DMS79 (cell line): ENCODE results near the gene CST4.
"Not testable (repeated sequence)": the region's sequence is repeated elsewhere in the genome, so short reads cannot be mapped to it uniquely, and the experiment has no call there.

Experiments
- DNase-seq: peaks from one replicate; lab custom pipeline; 2025; lab: John Stamatoyannopoulos, UW

CST4 gene, protein sequence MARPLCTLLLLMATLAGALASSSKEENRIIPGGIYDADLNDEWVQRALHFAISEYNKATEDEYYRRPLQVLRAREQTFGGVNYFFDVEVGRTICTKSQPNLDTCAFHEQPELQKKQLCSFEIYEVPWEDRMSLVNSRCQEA

DNA sequence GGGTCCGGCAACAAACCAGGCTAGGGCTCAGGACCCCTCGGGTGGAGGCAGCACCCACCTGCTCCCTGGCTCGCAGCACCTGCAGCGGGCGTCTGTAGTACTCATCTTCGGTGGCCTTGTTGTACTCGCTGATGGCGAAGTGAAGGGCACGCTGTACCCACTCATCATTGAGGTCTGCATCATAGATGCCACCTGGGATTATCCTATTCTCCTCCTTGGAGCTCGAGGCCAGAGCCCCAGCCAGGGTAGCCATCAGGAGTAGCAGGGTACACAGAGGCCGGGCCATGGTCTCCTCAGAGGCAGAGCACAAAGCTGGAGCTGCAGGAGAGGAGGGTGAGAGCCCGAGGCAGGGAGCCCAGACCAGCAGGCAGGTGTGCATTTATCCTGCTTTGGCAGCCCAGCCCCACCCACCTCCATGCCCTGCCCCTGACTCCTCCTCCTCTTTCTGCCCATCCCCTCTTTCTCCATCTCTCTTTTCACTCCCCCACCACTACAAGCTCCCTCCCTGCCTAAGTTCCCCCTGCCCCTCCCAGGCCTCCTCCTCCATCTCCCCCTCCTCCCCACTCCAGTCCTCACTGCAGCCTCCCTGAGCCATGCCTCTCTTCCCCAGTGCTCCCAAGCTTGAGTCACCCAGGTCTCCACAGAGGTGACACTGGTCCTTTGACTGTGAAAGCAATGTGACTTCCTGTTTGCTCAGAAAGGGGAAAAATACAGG lies at the start of gene CST4:
Gene CST4, minus strand, starts transcription at position 355 of the 715 bp plus-strand sequence. Its CDS starts 69 bp downstream, at position 286.
- DNase-seq, result not testable (repeated sequence)

DNA sequence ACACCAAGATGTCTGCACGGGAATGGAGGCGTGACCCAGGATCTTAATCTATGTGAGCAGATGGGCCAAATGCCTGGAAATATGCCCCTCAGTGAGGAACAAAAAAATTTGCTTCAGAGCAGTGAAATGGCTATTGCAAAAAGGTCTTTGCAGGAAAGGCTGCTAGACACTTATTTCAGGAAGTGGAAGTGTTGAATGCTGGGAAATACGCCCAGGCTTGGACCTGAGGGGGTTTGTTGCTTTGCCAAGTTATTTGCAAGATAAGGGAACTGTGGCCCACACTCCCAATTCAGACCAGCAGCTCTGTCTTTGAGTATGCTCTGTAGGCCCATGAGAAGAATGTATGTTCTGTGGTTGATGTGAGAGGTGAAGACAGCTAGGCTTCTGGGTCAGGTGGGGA lies 46.6 kb upstream of the CST4 start:
- DNase-seq, result not testable (repeated sequence)

DNA sequence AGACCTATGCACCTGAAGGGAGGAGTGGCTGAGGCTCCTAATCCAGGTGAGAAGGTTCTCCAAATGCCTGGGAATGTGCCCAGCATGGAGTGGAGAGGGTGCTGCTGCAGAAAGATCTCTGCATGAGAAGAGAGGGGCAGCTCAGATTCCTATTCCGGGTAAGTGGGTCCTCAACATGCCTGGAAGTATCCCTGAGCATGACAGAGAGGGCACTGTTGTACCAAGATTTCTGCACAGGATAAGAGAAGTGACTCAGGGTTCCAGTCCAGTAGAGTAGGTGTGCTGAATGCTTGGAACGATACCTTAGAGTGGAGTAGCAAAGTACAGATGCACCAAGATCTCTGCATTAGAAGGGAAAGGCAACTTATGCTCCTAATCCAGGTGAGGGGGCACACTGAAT lies 46.1 kb upstream of the CST4 start:
- DNase-seq, result not testable (repeated sequence)

DNA sequence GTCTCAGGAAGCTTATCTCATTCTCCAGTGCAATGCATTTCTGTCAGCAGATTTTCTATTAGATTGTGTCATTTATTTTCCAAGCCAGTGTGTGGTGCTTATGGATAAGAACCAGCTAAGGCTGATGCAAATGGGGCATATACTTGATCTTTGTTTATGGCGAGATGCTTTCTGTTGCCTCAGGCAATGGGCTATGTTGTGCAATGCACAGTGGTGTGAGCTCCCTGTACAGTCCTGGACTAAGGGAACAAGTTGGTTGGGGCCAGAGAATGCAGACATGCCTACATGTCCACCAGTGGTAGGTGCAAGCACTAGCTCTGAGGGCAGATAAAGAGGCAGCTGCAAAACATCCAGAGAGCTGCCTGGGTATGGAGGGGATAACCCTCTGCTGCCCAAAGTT lies 45.6 kb upstream of the CST4 start:
- not testable (repeated sequence) for DNase-seq

DNA sequence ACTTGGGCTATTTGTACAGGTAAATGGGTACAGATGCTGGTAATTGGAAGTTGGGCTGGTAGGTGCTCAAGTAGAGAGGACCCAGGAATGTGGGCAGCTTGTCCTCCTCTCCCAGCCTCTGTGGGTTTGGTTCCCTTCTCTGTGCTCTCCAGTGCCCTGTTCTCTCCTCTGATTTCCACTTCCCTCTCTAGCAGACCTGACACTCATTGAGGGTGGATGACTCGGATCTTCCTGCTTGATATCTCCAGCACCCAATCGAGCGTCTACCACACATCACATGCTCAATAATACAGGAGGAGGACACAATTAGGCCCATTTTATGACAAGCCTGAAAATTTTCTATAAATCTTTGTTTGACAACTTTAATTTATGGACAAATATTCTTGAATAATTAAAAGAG lies 38.2 kb upstream of the CST4 start:
- DNase-seq, result no peak

DNA sequence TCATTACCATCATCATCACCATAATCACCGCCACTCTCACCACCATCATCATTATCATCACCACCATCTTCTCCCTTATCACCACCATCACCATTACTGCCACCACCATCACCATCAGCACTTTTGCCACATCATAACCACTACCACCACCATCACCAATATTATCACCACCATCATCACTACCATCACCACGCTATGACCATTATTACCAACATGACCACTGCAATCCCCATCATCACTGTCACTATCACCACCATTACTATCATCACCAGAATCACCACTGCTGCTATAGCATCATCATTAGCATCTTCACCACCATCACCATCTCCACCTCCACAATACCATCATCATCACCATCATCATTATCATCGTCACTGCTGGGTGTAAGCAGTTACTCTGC lies 36.3 kb upstream of the CST4 start:
- DNase-seq, result no peak

DNA sequence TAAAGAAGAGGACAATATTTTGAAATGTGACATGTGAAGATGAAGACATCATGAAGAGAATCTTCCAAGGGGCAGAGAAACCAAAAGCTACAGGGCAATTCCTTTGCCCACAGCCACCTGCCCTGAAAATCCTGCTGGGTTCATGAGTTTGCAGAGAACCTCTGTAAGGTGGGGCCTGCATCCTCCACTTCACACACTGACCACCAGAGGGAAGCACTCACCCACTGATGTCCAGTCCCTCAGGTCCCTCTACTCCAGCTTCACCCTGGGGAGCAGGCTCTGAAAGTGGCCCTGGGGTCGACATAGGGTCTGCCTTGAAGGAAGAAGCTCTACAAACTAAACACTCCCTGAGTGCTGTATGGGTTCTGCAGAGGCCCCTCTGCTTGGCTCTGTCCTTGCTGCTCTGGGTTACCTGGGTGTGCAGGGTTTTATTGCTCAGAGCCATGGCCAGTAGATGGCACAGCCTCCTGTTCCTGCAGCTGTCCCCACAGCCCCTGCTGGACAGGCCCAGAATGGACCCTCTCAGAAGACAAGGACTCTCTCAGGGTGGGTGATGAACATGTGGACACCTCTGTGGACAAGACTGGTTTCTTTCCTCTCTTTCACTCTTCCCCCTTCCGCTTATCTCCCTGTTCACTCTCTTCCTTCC lies 34.9 kb upstream of the CST4 start:
- not testable (repeated sequence) for DNase-seq

DNA sequence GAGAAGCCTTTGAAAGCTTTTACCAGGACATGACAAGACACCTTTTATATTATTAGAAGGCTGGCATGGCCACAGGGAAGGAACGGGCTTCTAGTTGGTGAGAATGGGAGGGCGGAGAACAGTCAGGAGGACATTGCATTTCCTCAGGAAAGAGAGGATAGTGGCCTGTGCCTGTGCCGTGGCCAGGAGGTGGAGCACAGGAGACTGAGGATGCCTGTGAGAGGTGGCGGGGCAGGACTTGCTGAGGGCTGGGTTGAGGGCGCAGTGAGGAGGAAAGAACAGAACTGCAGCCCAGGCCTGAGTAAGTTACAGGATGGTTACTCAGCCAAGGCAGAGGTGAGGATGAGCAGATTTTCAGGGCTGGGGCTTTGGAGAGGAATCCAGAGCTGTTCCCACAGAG lies 34.0 kb upstream of the CST4 start:
- DNase-seq, result not testable (repeated sequence)

DNA sequence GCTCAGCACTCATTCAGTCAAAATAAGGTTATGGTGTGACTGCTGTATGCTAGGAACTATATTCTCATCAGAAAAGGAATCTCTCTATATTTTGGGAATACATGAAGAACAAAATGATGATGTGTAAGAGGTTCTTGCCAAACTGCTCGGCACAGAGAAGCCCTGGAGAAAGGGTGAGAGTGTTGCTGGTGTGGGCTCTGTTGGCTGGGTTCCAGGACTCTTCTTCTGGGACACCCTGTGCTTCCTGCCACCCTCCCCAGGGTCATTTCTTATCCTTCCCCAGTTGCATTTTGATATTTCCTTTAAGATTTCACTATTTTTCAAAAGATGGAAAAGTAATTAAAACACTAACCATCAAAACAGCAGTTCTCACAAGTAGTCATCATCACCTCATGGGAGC lies 33.1 kb upstream of the CST4 start:
- DNase-seq, result no peak

DNA sequence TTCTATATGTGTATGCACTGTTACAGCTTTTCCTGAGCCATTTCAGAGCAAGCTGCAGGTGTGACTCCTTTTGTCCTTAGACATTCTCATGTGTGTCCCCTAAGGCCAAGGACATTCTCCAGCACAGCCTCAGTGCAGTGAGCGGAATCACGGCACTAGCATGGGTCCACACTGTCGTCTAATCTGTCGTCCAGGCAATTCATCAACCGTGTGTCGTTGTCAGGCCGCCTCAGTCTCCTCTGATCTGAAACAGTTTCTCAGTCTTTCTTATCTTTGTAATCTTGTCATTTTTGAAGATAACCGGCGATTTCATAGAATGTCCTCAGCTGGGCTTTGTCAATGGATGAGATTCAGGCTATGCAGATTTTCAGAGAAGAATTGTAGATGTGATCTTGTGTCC lies 30.5 kb upstream of the CST4 start:
- DNase-seq, result not testable (repeated sequence)

DNA sequence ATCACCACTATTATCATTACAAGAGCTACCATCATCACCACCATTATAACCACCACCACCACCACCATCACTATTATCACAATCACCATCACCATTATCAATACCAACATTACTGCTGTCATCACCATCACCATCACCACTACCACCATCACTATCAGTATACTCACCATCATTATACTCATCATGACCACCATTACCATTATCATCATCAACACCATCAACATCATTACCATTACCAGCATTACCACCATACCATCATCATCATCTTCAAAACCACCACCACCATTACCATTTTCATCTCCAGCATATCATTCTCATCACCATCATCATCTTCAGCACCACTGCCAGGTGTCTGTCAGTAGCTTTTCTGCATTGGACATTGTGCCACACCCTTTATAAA lies 22.9 kb upstream of the CST4 start:
- DNase-seq, result not testable (repeated sequence)

DNA sequence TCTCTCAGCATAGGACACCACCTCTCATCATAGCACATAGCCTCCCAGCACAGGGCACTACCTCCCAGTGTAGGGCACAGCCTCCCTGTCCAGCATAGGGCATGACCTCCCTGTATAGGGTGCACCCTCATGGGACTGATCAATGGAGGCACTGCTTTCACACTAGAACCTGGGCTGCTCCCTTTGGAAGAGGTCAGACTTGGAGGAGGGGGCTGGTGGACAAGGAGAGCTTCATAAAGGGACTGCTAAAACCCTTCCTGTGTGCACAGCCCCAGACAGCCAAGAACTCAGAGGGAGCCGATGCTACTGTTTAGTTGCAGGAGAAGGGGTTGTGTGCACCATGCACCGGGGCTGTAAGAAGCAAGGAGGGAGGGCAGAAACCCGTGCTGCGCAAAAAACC lies 21.9 kb upstream of the CST4 start:
- DNase-seq, result no peak

DNA sequence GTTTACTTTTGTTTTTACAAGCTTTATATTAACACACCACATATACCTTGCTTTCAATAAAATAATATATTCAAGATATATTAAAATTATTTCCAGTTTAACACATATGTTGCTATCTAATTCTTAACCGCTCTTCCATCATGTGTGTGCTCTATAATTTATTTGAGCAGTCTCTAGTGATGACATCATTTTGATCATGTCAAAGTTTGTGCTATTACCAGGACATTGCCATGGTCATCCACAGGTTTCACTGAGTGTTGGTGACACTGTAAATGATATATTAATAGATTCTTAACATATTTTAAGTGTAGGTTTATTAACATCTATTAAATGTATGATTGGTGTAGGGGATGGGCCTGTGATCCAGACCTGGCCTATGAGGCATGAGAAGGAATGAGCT lies 17.1 kb upstream of the CST4 start:
- DNase-seq, result no peak

DNA sequence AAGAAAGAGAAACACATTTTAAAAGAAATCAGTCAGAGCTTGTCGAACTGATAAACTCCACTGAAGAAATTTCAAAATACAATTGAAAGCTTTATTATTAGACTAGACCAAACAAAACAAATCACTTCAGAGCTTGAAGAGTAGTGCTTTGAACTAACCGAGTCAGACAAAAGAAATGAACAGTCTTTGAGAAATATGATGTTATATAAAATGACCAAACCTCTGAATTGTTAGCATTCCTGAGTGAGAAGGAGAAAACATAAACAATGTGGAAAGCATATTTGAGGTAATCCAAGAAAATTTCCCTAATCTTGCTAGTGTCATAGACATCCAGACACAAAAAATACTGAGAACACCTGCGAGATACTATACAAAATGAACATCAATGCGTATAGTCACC lies 13.2 kb upstream of the CST4 start:
- DNase-seq, result no peak

DNA sequence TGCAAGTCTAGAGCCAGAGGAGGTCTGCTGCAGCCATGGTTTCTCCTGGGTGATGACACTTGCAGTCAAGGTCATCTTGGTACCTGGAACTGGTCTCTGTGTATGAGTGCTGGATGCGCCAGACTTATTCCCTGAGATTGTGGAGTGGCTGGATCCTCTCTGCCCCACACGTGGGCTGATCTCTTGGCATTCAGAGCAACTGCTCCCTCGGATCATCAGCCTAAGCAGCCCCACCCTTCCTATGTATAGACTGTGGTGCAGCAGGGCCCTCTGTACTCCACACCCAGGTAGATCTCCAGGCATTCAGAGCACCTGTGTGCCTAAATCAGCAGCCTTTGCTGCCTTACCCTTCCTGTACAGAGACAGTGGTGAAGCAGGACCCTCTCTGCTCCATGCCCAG lies 12.1 kb upstream of the CST4 start:
- no peak for DNase-seq

DNA sequence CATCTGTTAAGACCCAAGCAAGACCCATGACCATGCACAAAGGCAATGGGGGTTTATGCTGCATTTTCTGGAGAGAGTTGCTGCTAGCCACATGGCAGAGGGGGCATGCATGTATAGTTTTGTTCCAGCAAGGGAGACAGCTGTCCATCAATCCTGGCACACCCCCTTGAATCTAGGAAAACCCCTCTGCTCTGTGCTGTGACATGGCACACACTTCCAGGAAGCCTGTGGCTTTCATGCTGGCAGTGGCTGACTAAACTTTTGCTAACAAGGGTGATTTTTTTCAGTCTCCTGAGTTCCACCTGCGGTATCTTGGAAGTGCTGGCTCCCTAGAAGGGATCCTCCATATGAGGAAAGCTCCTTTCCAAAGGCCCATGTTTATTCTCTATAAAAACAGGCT lies 9.1 kb upstream of the CST4 start:
- no peak for DNase-seq

DNA sequence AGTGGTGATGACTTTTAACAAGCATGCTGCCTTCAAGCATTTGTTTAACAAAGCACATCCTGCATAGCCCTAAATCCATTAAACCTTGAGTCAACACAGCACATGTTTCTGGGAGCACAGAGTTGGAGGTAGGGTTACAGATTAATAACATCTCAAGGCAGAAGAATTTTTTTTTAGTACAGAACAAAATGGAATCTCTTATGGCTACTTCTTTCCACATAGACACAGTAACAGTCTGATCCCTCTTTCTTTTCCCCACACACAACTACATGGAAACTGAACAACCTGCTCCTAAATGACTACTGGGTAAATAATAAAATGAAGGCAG lies 6.2 kb upstream of the CST4 start:
- not testable (repeated sequence) for DNase-seq

DNA sequence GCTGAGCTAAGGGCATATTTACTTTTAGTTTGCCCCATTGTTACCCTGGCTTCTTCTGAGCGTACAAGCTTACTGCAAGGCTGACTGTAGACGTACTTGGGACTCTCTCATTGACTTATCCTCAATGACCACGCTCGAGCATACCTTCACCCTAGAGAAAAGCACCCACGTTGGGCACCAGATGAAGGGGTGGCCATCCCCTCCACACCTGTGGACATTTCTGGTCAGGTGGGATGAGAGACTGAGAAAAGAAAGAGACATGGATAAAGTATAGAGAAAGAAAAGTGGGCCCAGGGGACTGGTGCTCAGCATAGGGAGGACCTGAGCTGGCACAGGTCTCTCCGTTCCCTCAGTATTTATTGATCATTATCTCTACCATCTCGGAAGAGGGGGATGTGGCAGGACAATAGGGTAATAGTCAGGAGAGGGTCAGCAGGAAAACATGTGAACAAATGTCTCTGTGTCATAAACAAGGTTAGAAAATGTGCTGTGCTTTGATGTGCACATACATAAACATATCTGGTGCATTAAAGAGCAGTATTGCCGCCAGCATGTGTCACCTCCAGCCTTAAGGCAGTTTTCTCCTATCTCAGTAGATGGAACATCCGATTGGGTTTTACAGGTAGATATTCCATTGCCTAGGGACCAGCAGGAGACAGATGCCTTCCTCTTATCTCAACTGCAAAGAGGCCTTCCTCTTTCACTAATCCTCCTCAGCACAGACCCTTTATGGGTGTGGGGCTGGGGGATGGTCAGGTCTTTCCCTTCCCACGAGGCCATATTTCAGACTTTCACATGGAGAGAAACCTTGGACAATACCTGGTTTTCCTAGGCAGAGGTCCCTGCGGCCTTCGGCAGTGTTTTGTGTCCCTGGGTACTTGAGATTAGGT lies 5.6 kb upstream of the CST4 start:
- DNase-seq, result not testable (repeated sequence)

DNA sequence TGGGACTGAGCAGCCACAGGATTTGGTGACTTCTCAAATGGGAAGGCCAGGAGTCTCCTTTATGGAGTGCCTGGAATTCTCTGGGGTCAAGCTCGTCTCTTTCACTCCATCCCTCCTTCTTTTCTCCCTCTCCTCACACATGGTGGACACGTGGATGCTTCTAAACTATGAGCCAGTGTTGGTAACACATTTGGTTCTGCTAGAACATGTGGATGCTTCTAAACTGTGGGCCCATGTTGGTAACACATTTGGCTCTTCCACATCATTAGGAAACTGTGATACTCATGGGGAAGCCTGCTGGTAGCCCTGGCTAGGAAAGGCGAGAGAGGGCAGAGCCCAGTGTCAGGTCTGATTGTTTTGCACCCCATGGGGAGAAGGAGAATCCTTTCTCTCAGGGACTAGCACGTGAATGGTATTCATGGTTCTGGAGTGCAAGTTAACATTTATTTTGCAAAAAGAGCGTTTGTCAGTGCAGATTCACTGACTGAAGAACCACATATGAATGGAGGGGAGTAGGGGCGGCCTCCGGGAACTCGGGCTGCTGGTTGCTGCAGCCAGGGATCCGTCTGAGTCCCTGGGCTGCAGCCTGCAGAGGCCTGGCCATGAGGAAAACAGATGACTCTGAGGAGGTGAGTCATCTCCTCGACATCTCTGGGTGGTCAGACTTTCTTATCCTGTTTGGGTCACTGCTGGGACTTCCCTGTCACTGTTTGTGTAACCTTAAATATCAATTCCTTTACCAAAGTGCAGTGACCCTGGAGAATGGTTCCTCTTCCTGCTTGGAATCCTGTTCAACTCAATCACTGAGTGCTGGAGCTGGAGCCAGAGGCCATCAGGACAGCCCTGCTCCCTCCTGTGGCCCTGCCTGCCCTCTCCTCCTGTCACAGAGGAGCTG lies 4.1 kb upstream of the CST4 start:
- DNase-seq, result not testable (repeated sequence)

DNA sequence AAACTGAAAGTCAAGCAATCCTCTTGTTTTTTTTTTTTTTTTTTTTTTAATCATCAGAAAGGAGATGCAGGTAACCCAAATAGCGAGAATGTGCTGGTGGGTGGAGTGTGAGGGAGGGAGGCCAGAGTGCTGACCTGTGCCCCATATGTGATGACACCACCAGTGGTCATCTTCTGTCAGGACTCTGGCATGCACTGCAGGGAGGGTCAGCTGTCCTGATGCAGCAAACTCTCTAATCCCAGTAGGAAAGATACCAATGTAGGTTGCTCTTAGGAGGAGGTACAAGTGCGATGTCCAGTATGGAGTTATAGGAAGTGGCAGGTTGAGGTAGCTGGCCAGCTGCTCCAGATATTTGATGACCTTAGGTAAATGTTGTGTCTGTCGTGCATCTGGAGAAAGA lies 2.8 kb upstream of the CST4 start:
- no peak for DNase-seq

DNA sequence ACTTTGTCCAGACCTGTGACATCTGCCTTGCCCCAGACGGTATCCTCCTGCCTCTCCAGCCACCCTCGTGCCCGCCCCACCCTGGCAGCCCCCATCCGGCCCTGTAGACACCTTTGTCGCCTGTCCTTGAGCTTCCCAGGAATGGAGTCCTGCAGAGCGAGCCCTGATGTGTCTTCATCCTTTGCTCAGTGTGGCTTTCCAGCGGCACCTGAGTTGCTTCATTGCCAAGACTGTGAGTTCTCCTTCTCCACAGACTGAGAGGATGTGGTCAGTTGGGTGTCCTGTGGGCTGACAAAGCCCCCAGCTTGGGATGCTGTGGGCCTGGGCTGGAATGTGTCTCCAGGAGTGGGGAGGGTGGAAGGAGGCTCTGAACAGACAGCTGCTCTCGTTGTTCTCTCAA lies 1.7 kb upstream of the CST4 start:
- no peak for DNase-seq

DNA sequence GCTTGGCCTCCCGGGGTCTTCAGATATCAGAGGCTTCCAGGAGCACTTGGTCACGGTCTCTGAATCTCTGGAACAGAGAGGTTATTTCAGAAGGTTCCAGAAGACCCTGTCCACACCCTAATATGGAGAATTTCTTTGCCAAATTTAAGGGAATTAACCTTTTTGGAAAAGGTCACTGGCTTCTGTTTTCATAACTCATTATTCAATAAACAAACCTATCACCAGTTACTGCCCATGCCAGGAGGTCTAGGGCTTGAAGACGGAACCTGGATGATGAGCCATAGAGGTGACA lies 507 bp upstream of the CST4 start:
- DNase-seq, result no peak
